ENCODE results near the gene ECI1. TPM values are rescaled to one million over a fixed set of nuclear protein-coding genes. Genes with fewer than 3 reads are reported as not detected.
A peak's percentile ranks its signal among the peaks of the same experiment; 100 is the strongest.

The ECI1 gene, protein sequence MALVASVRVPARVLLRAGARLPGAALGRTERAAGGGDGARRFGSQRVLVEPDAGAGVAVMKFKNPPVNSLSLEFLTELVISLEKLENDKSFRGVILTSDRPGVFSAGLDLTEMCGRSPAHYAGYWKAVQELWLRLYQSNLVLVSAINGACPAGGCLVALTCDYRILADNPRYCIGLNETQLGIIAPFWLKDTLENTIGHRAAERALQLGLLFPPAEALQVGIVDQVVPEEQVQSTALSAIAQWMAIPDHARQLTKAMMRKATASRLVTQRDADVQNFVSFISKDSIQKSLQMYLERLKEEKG
- polyA plus RNA-seq (2012; ENCODE audit: insufficient read length, low read depth): 254 TPM

DNA sequence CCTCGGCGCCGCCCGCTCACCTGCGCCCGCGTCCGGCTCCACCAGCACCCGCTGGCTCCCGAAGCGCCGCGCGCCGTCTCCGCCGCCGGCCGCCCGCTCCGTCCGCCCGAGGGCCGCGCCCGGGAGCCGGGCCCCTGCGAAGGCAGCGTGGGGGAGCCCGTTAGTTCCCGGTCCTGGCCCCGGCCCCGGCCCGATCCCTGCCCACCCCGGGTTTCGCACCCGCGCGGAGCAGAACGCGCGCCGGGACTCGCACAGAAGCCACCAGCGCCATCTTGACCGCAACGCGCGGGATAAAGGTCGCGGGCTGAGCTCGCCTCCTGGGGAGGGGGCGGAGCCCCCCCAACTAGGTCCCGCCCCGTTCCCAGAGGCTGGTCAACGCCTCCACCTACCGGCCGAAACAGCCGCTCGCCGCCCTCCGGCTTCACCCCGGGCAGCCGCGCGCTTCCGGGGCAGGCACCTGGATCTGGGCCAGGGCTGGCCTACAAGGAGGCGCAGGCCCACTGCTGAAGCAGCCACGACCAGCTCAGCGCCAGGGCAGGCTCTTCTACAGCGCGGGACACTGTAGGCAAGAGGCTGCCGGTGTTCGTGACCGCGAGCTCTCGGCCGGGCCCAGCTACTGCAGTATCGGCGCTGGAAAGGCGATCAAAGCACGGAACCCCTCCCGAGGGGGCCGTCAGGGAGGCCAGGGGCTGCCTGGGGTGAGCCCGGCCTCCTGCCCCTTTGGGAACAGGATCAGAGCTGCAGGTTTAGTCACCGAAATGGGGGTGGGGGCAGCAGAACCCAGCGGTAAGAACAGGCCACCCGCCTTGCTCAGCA lies at the start of gene ECI1:
Gene ECI1, minus strand, starts transcription at position 292 of the 816 bp plus-strand sequence. Its CDS starts 21 bp downstream, at position 271.
- TF ChIP-seq, protein P1, sequence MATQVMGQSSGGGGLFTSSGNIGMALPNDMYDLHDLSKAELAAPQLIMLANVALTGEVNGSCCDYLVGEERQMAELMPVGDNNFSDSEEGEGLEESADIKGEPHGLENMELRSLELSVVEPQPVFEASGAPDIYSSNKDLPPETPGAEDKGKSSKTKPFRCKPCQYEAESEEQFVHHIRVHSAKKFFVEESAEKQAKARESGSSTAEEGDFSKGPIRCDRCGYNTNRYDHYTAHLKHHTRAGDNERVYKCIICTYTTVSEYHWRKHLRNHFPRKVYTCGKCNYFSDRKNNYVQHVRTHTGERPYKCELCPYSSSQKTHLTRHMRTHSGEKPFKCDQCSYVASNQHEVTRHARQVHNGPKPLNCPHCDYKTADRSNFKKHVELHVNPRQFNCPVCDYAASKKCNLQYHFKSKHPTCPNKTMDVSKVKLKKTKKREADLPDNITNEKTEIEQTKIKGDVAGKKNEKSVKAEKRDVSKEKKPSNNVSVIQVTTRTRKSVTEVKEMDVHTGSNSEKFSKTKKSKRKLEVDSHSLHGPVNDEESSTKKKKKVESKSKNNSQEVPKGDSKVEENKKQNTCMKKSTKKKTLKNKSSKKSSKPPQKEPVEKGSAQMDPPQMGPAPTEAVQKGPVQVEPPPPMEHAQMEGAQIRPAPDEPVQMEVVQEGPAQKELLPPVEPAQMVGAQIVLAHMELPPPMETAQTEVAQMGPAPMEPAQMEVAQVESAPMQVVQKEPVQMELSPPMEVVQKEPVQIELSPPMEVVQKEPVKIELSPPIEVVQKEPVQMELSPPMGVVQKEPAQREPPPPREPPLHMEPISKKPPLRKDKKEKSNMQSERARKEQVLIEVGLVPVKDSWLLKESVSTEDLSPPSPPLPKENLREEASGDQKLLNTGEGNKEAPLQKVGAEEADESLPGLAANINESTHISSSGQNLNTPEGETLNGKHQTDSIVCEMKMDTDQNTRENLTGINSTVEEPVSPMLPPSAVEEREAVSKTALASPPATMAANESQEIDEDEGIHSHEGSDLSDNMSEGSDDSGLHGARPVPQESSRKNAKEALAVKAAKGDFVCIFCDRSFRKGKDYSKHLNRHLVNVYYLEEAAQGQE (IDR thresholded peaks at IDR 0.05; ENCODE audit: insufficient read depth in 1 of 2, low read depth in 2 of 2, low read length in 2 of 2): peak in 1 of 2 experiments; percentile 12; a peak in 1 of 4 replicates
- TF ChIP-seq TAF1 (IDR thresholded peaks at IDR 0.05; ENCODE audit: borderline replicate concordance, insufficient read depth, low read length): peak; percentile 93
- TF ChIP-seq POLR2AphosphoS5 (IDR thresholded peaks at IDR 0.05; ENCODE audit: low read depth, low read length): peak; percentile 64
- peak; percentile 90 for TF ChIP-seq FOXP2 (optimal IDR thresholded peaks at IDR 0.05; ENCODE audit: borderline replicate concordance, extremely low read depth, extremely low read length, insufficient read depth)
- no peak for TF ChIP-seq SIN3A (IDR thresholded peaks at IDR 0.05; ENCODE audit: borderline replicate concordance, insufficient read depth, low read length)

DNA sequence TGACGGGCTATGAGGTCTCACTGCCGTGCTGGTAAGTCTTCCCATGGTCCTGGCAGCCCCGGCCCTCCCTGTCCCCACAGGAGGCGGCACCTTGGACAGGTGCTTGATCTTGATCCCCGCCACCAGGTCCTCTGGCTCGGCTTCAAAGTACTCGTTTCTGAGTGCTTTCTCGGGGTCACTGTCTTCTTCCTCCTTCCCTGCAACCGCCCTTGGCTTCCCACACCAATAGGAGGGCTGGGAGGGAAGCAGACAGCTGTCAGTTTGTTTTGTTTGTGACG lies 48.5 kb upstream of the ECI1 start:
- TF ChIP-seq, protein P1 (IDR thresholded peaks at IDR 0.05; ENCODE audit: insufficient read depth in 1 of 2, low read depth in 2 of 2, low read length in 2 of 2): no peak
- TF ChIP-seq POLR2AphosphoS5 (IDR thresholded peaks at IDR 0.05; ENCODE audit: low read depth, low read length): no peak
- TF ChIP-seq FOXP2 (optimal IDR thresholded peaks at IDR 0.05; ENCODE audit: borderline replicate concordance, extremely low read depth, extremely low read length, insufficient read depth): no peak
- no peak for TF ChIP-seq TAF1 (IDR thresholded peaks at IDR 0.05; ENCODE audit: borderline replicate concordance, insufficient read depth, low read length)
- TF ChIP-seq SIN3A (IDR thresholded peaks at IDR 0.05; ENCODE audit: borderline replicate concordance, insufficient read depth, low read length): no peak

DNA sequence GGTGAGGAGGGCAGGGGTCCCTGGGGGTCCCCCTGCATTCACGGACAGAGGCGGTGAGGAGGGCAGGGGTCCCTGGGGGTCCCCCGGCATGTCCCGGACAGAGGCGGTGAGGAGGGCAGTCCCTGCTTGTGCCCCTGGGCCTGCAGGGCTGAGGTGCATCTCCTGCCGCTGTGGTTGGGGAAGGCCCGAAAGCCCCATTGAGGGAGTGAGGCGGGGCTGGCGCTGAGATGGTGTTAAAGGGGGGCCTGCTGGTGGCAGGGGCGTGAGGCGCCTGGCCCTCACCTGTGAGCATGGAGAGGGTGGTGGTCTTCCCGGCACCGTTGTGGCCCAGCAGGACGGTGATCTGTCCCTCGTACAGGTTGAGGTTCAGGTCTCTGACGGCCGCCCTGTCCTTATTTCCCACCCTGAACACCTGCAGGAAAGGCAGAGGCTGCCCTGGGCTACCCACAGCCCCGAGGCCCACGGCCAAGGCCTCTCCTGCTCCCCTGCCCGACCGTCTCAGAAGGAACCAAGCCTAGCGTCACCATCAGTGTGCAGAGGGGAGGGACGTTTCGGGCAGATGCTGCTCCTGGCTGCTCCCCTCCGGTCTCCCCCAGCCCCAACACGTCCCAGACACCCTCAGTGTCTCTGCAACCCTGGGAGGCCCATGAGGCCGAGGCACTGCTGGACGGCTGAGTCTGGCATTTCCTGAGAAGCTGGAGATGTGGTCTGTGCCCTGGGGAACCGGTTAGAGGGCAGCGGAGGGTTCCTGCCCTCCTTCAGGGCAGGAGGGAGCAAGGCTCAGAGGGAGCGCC lies 47.9 kb upstream of the ECI1 start:
- TF ChIP-seq SIN3A (IDR thresholded peaks at IDR 0.05; ENCODE audit: borderline replicate concordance, insufficient read depth, low read length) (no peak), TAF1 (IDR thresholded peaks at IDR 0.05; ENCODE audit: borderline replicate concordance, insufficient read depth, low read length) (no peak), FOXP2 (optimal IDR thresholded peaks at IDR 0.05; ENCODE audit: borderline replicate concordance, extremely low read depth, extremely low read length, insufficient read depth) (no peak), POLR2AphosphoS5 (IDR thresholded peaks at IDR 0.05; ENCODE audit: low read depth, low read length) (no peak)
- TF ChIP-seq, protein P1 (IDR thresholded peaks at IDR 0.05; ENCODE audit: insufficient read depth in 1 of 2, low read depth in 2 of 2, low read length in 2 of 2): no peak

DNA sequence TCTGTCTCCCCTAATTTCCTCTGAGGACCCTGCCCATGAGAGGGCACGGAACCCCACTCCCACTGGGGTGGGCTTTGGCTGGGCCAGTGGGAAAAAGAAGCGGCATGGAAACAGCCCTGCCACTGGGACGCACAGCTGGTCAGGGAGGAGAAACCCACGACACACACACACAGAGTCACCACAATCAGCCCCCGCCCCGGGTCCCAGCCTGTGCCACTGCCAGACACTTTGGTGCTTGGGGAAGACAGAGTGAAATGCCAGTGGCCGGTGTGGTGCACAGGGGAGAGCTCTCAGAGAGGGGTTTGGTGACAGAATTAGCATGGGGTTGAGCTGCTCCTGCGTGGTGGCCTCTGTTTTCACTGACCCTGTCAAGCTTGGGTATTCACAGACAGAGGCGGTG lies 47.2 kb upstream of the ECI1 start:
- TF ChIP-seq, protein P1 (IDR thresholded peaks at IDR 0.05; ENCODE audit: insufficient read depth in 1 of 2, low read depth in 2 of 2, low read length in 2 of 2): no peak
- TF ChIP-seq POLR2AphosphoS5 (IDR thresholded peaks at IDR 0.05; ENCODE audit: low read depth, low read length) (no peak), FOXP2 (optimal IDR thresholded peaks at IDR 0.05; ENCODE audit: borderline replicate concordance, extremely low read depth, extremely low read length, insufficient read depth) (no peak), TAF1 (IDR thresholded peaks at IDR 0.05; ENCODE audit: borderline replicate concordance, insufficient read depth, low read length) (no peak), SIN3A (IDR thresholded peaks at IDR 0.05; ENCODE audit: borderline replicate concordance, insufficient read depth, low read length) (no peak)
